Keratinocyte (primary cell): ENCODE data around the gene SLC2A9. TPM values are rescaled to one million over a fixed set of nuclear protein-coding genes. Genes with fewer than 3 reads are reported as not detected.

Source experiments
- DNase-seq: peaks from one replicate; pipeline ENCODE4 v3.0.0-alpha.2; 2011; ENCODE audit warnings: low read depth, missing footprints, low spot score
- FAIRE-seq: peaks from 2 replicates; lab custom pipeline; 2011; peaks lifted over from hg19 to GRCh38; lab: Jason Lieb, UNC
- H2AFZ ChIP-seq: 2 replicates; pipeline ENCODE4 v1.6.0; 2012; ENCODE audit warnings: low read length, control low read depth, inconsistent platforms; ENCODE audit not compliant: control insufficient read depth
- H3K27ac ChIP-seq: 2 replicates; pipeline ENCODE4 v1.5.1; 2011; ENCODE audit warnings: low read length; ENCODE audit not compliant: control insufficient read depth, insufficient read depth
- H3K27me3 ChIP-seq: 3 replicates; pipeline ENCODE4 v1.6.0; 2011; ENCODE audit warnings: low read length; ENCODE audit not compliant: control insufficient read depth, insufficient read depth; ENCODE audit errors: extremely low read depth
- H3K36me3 ChIP-seq, 2 experiments: 2 replicates in 1 of 2; 3 replicates in 1 of 2; pipeline ENCODE4 v1.5.1; 2011; ENCODE audit warnings: low read length in 2 of 2, mild to moderate bottlenecking in 1 of 2; ENCODE audit not compliant: control insufficient read depth in 2 of 2, insufficient read depth in 2 of 2; ENCODE audit errors: extremely low read depth in 1 of 2
- H3K4me1 ChIP-seq: 3 replicates; pipeline ENCODE4 v1.5.1; 2011; ENCODE audit warnings: low read length; ENCODE audit not compliant: control insufficient read depth, insufficient read depth; ENCODE audit errors: extremely low read depth
- H3K4me2 ChIP-seq: 3 replicates; pipeline ENCODE4 v1.6.0; 2011; ENCODE audit warnings: low read depth, low read length; ENCODE audit not compliant: control insufficient read depth, insufficient read depth; ENCODE audit errors: extremely low read depth
- H3K4me3 ChIP-seq, 3 experiments: fragments of 200-600 bp in 1 of 3; sonication (generic) in 1 of 3; 2 replicates in 2 of 3; 3 replicates in 1 of 3; pipeline ENCODE4 v1.5.1; 2011 to 2016; ENCODE audit warnings: low read length in 3 of 3, mild to moderate bottlenecking in 3 of 3, control low read depth in 2 of 3, inconsistent platforms in 1 of 3, low read depth in 1 of 3, mixed read lengths in 1 of 3, mixed run types in 1 of 3, moderate library complexity in 1 of 3; ENCODE audit not compliant: control insufficient read depth in 2 of 3, insufficient read depth in 2 of 3; ENCODE audit errors: extremely low read depth in 1 of 3
- H3K79me2 ChIP-seq: 2 replicates; pipeline ENCODE4 v1.6.0; 2012; ENCODE audit warnings: low read length; ENCODE audit not compliant: control insufficient read depth, insufficient read depth
- H3K9ac ChIP-seq: 3 replicates; pipeline ENCODE4 v1.6.0; 2011; ENCODE audit warnings: low read length; ENCODE audit not compliant: control insufficient read depth, insufficient read depth; ENCODE audit errors: extremely low read depth
- H3K9me1 ChIP-seq: 3 replicates; pipeline ENCODE4 v1.6.0; 2011; ENCODE audit warnings: low read length; ENCODE audit not compliant: control insufficient read depth, insufficient read depth; ENCODE audit errors: extremely low read depth
- H3K9me3 ChIP-seq: 2 replicates; pipeline ENCODE4 v1.5.1; 2012; ENCODE audit warnings: low read depth, low read length; ENCODE audit not compliant: control insufficient read depth
- H4K20me1 ChIP-seq: 3 replicates; pipeline ENCODE4 v1.6.0; 2011; ENCODE audit warnings: low read length; ENCODE audit not compliant: control insufficient read depth, insufficient read depth; ENCODE audit errors: extremely low read depth
- EZH2 ChIP-seq: IDR thresholded peaks from one replicate; pipeline ENCODE4 v1.6.1; 2012; ENCODE audit warnings: inconsistent platforms, mild to moderate bottlenecking, low read length, moderate library complexity
- dilution Hi-C: fragments of 300-500 bp; cut with MboI; formaldehyde crosslinking; loops from one replicate; pipeline ENCODE4 v1.7.0; 2020; ENCODE audit warnings: low sequenced_read_pairs; ENCODE audit not compliant: extremely low pct_ligation_motif_present
- polyA plus RNA-seq, 5 experiments: library from polyadenylated mRNA; depleted of rRNA in 3 of 5; stranded (reverse) in 3 of 5; stranded (forward) in 1 of 5; unstranded in 1 of 5; fragments of >200 nt; gene quantifications; 1 replicate in 1 of 5; 2 replicates in 3 of 5; 3 replicates in 1 of 5; pipeline versions ENCODE4 v1.2.1 to v1.2.3, GENCODE V29; 2011 to 2012; ENCODE audit warnings: missing spikeins in 2 of 5, low read depth in 1 of 5, low replicate concordance in 1 of 5
- TF ChIP-seq, protein P1 (sequence below), 3 experiments: IDR thresholded peaks in 1 of 3; conservative IDR thresholded peaks in 1 of 3; optimal IDR thresholded peaks in 1 of 3; 2 replicates in 2 of 3; 3 replicates in 1 of 3; pipeline versions ENCODE3 to v1.5.1; 2011; ENCODE audit warnings: low read length in 3 of 3, mild to moderate bottlenecking in 3 of 3, moderate library complexity in 2 of 3, control low read depth in 1 of 3, inconsistent platforms in 1 of 3; ENCODE audit not compliant: insufficient read depth in 2 of 3; ENCODE audit errors: extremely low read depth in 1 of 3

The SLC2A9 gene
- polyA plus RNA-seq, 1 donor (not counting 4 experiments of a cell fraction or from before 2014, with no cell fraction given): 37.3 TPM

DNA sequence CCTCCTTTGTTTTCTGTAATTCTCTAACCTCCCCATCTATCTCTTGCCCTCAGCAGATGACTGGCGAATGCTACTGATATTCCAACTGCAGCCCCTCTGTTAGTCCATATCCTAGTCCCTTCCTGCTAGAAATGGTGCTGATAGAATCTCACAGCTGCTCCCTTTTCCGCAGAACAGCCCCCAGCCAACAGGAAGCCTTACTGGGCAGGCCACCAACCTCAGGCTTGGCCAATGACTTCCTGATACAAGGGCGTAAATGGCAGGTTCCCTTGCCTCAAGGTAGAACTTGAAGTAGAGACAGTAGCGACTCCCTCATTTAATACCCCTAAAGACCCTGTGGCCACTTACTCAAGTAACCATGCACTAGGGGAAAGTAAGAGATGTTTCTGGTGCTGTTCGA lies 26.7 kb upstream of the SLC2A9 start:
- Histone ChIP-seq H3K9ac (no peak overlapping the region), H3K4me1 (peaks cover 32% of the 10 kb centered on the region), H3K9me3 (no peaks in the 10 kb centered on the region), H3K9me1 (no peaks in the 10 kb centered on the region), H3K4me2 (no peak overlapping the region), H3K79me2 (no peaks in the 10 kb centered on the region), H3K4me3 (no peak overlapping the region), H3K27me3 (no peaks in the 10 kb centered on the region), H2AFZ (no peak overlapping the region), H3K36me3 (no peaks in the 10 kb centered on the region), H3K27ac (no peak overlapping the region), H4K20me1 (no peaks in the 10 kb centered on the region)
- no peak for TF ChIP-seq EZH2
- TF ChIP-seq, protein P1, sequence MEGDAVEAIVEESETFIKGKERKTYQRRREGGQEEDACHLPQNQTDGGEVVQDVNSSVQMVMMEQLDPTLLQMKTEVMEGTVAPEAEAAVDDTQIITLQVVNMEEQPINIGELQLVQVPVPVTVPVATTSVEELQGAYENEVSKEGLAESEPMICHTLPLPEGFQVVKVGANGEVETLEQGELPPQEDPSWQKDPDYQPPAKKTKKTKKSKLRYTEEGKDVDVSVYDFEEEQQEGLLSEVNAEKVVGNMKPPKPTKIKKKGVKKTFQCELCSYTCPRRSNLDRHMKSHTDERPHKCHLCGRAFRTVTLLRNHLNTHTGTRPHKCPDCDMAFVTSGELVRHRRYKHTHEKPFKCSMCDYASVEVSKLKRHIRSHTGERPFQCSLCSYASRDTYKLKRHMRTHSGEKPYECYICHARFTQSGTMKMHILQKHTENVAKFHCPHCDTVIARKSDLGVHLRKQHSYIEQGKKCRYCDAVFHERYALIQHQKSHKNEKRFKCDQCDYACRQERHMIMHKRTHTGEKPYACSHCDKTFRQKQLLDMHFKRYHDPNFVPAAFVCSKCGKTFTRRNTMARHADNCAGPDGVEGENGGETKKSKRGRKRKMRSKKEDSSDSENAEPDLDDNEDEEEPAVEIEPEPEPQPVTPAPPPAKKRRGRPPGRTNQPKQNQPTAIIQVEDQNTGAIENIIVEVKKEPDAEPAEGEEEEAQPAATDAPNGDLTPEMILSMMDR (optimal IDR thresholded peaks at IDR 0.05 in 1 of 3, IDR thresholded peaks at IDR 0.05 in 1 of 3, conservative IDR thresholded peaks at IDR 0.05 in 1 of 3; ENCODE audit: extremely low read depth in 1 of 3, insufficient read depth in 2 of 3, low read length in 3 of 3): no peak
- no peak for FAIRE-seq
- dilution Hi-C loops: no loop called here
- no peak for DNase-seq

GRCh38 chr4:10046471-10046870 lies 25.2 kb upstream of the SLC2A9 start:
- H3K9me3 ChIP-seq: no peaks in the 10 kb centered on the region
- H3K4me1 ChIP-seq: peaks cover 32% of the 10 kb centered on the region
- dilution Hi-C loops: no loop called here
- FAIRE-seq (no peak), DNase-seq (no peak)
- H3K4me2 ChIP-seq: no peak overlapping the region
- H3K9ac ChIP-seq: no peak overlapping the region
- TF ChIP-seq, protein P1 (optimal IDR thresholded peaks at IDR 0.05 in 1 of 3, IDR thresholded peaks at IDR 0.05 in 1 of 3, conservative IDR thresholded peaks at IDR 0.05 in 1 of 3; ENCODE audit: extremely low read depth in 1 of 3, insufficient read depth in 2 of 3, low read length in 3 of 3): no peak
- TF ChIP-seq EZH2: no peak
- H3K9me1 ChIP-seq: no peaks in the 10 kb centered on the region
- no peaks in the 10 kb centered on the region for H3K36me3 ChIP-seq
- H3K4me3 ChIP-seq: no peak overlapping the region
- H3K79me2 ChIP-seq: no peaks in the 10 kb centered on the region
- H3K27me3 ChIP-seq: no peaks in the 10 kb centered on the region
- no peaks in the 10 kb centered on the region for H4K20me1 ChIP-seq
- H2AFZ ChIP-seq: no peak overlapping the region
- no peak overlapping the region for H3K27ac ChIP-seq
